Breast epithelium (tissue), 3 donors: ENCODE data around the gene OR10J4.

Experiments used
- CTCF ChIP-seq, 3 donors: fragments of 450-650 bp; IDR thresholded peaks; one replicate each; pipeline ENCODE4 v1.5.1; 2016 to 2017; ENCODE audit warnings: antibody characterized with exemption in 3 of 3, mild to moderate bottlenecking in 3 of 3, moderate library complexity in 3 of 3
- POLR2A ChIP-seq: fragments of 450-650 bp; IDR thresholded peaks from one replicate; pipeline ENCODE4 v1.6.1; 2016; ENCODE audit warnings: antibody characterized with exemption, mild to moderate bottlenecking, moderate library complexity
- POLR2AphosphoS5 ChIP-seq, 3 donors: sonication (generic); formaldehyde crosslinking; IDR thresholded peaks; one replicate each; pipeline ENCODE4 v1.6.1; 2017; ENCODE audit warnings: antibody characterized with exemption in 3 of 3

DNA sequence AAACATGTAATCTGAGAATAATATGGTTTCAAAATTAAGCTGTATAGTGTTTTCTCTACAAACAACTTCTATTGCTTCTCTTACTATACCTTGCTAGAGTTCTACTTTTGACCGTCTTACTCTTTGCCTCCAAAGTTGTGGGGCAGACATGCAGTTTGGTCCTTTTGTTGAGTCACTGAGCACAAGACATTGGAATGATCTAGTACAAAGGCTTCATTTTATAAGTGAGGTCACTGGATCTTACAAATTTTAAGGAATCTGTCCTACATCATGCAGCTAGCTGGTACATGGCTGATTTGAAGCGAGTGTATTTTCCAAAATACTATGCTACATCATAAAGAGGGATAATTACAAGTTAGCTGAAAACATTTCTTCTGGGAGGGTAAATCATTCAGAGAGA lies 36.3 kb downstream of the OR10J4 start:
- TF ChIP-seq CTCF (IDR thresholded peaks at IDR 0.05): no peak
- TF ChIP-seq POLR2A: no peak
- TF ChIP-seq POLR2AphosphoS5 (IDR thresholded peaks at IDR 0.05): no peak
